Measurements from ENCODE around the gene MSI2.

GRCh38 chr17:57644326-57644725, 388.0 kb downstream of the MSI2 start:
- TF ChIP-seq EZH2 (IDR thresholded peaks at IDR 0.05; ENCODE audit: insufficient read depth, poor library complexity, severe bottlenecking): no peak
- no peak for TF ChIP-seq EZH2phosphoT487 (IDR thresholded peaks at IDR 0.05; ENCODE audit: insufficient read depth, low read depth)

Measured in GM23248 (cell line).